DOHH2 (cell line): ENCODE results near the gene P4HB.

Experiments
- CTCF ChIP-seq: fragments of 200-600 bp; sonication (generic); IDR thresholded peaks from one replicate; pipeline ENCODE4 v1.5.1; 2014; ENCODE audit warnings: antibody characterized with exemption, mild to moderate bottlenecking, low read depth, low read length; ENCODE audit not compliant: poor library complexity, severe bottlenecking
- EZH2phosphoT487 ChIP-seq: fragments of 200-600 bp; sonication (generic); IDR thresholded peaks from 2 replicates; pipeline ENCODE4 v1.6.1; 2017; ENCODE audit warnings: borderline replicate concordance, mild to moderate bottlenecking, antibody characterized with exemption, low read length, moderate library complexity, mixed read lengths

GRCh38 chr17:81824595-81824994 lies 35.7 kb downstream of the P4HB start:
- TF ChIP-seq CTCF = no peak
- TF ChIP-seq EZH2phosphoT487 = no peak
